Measurements from ENCODE around the gene LRIG3. TPM values are rescaled to one million over a fixed set of nuclear protein-coding genes. Genes with fewer than 3 reads are reported as not detected.

LRIG3 gene
- total and polyA plus RNA-seq, 7 donors: 1.4 to 5.1 (median 2.9) TPM

- H3K27ac ChIP-seq: no peak overlapping the region
- WGBS, 3 donors: 79 to 84% (median 83%) methylated on average over 3 of the region's 3 CpGs
- intact Hi-C loops (cut with DNase I): no loop called here
- no peak overlapping the region for H3K4me3 ChIP-seq
- DNase-seq (no peak), ATAC-seq (no peak)
- peaks cover 6% of the 10 kb centered on the region for H3K4me1 ChIP-seq
- H3K9me3 ChIP-seq: no peaks in the 10 kb centered on the region
- no peak for TF ChIP-seq CTCF (IDR thresholded peaks at IDR 0.05)
- peaks cover 5 to 17% of the 10 kb centered on the region in 2 donors for H3K36me3 ChIP-seq (ENCODE audit: insufficient read depth in 1 of 2, low read depth in 1 of 2)
- no peaks in the 10 kb centered on the region for H3K27me3 ChIP-seq (ENCODE audit: insufficient read depth in 3 of 3, low read length in 2 of 3)
Observed at GRCh38 chr12:58893495-58893894, 26.8 kb downstream of the LRIG3 start.

- H3K27ac ChIP-seq: no peak overlapping the region
- H3K27me3 ChIP-seq (ENCODE audit: insufficient read depth in 3 of 3, low read length in 2 of 3): no peaks in the 10 kb centered on the region
- no peak overlapping the region for H3K4me3 ChIP-seq
- no peak for TF ChIP-seq CTCF (IDR thresholded peaks at IDR 0.05)
- no peaks in the 10 kb centered on the region for H3K9me3 ChIP-seq
- H3K36me3 ChIP-seq (ENCODE audit: insufficient read depth in 1 of 2, low read depth in 1 of 2): peaks cover 15 to 56% of the 10 kb centered on the region in 2 donors
- H3K4me1 ChIP-seq: no peaks in the 10 kb centered on the region
- ATAC-seq (no peak), DNase-seq (no peak)
- 52 to 74% (median 59%) methylated on average over 6 of the region's 6 CpGs for WGBS, 3 donors
- intact Hi-C loops (cut with DNase I): no loop called here
Observed at GRCh38 chr12:58889557-58889956, 30.7 kb downstream of the LRIG3 start.

GRCh38 chr12:58888131-58888783, 32.0 kb downstream of the LRIG3 start:
- Histone ChIP-seq H3K4me3 (no peak overlapping the region), H3K27me3 (ENCODE audit: insufficient read depth in 3 of 3, low read length in 2 of 3) (no peaks in the 10 kb centered on the region), H3K36me3 (ENCODE audit: insufficient read depth in 1 of 2, low read depth in 1 of 2) (peaks cover 15 to 68% of the 10 kb centered on the region in 2 donors), H3K27ac (no peak overlapping the region), H3K4me1 (no peaks in the 10 kb centered on the region), H3K9me3 (no peaks in the 10 kb centered on the region)
- 54 to 63% (median 56%) methylated on average over 4 of the region's 4 CpGs for WGBS, 3 donors
- intact Hi-C loops (cut with DNase I): no loop called here
- ATAC-seq (peak in 3 of 4 donors; percentile 40 to 63 (median 62)), DNase-seq (peak in 1 of 2 donors; percentile 58)
- TF ChIP-seq CTCF (IDR thresholded peaks at IDR 0.05): no peak

GRCh38 chr12:58887068-58887467, 33.2 kb downstream of the LRIG3 start:
- 90 to 95% (median 93%) methylated on average over 6 of the region's 6 CpGs for WGBS, 3 donors
- intact Hi-C loops (cut with DNase I): no loop called here
- DNase-seq: no peak
- no peak for TF ChIP-seq CTCF (IDR thresholded peaks at IDR 0.05)
- Histone ChIP-seq H3K4me1 (no peaks in the 10 kb centered on the region), H3K27me3 (ENCODE audit: insufficient read depth in 3 of 3, low read length in 2 of 3) (no peaks in the 10 kb centered on the region), H3K36me3 (ENCODE audit: insufficient read depth in 1 of 2, low read depth in 1 of 2) (peaks cover 15 to 80% of the 10 kb centered on the region in 2 donors), H3K27ac (no peak overlapping the region), H3K9me3 (no peaks in the 10 kb centered on the region), H3K4me3 (no peak overlapping the region)
- ATAC-seq: no peak

- Histone ChIP-seq H3K36me3 (ENCODE audit: insufficient read depth in 1 of 2, low read depth in 1 of 2) (peaks cover 15 to 86% of the 10 kb centered on the region in 2 donors), H3K4me1 (no peaks in the 10 kb centered on the region), H3K9me3 (no peaks in the 10 kb centered on the region), H3K27ac (no peak overlapping the region), H3K27me3 (ENCODE audit: insufficient read depth in 3 of 3, low read length in 2 of 3) (no peaks in the 10 kb centered on the region), H3K4me3 (no peak overlapping the region)
- DNase-seq (no peak), ATAC-seq (no peak)
- intact Hi-C loops (cut with DNase I): no loop called here
- TF ChIP-seq CTCF (IDR thresholded peaks at IDR 0.05): no peak
- WGBS, 3 donors: 93 to 98% (median 95%) methylated on average over 3 of the region's 3 CpGs
Observed at GRCh38 chr12:58886474-58886873, 33.8 kb downstream of the LRIG3 start.
